Coronary artery (tissue), 2 donors: ENCODE data around the gene GGTA1.

Experiments
- DNase-seq: peaks from one replicate; pipeline ENCODE4 v3.0.0-alpha.2; 2017; ENCODE audit warnings: low spot score
- H3K27ac ChIP-seq, 2 donors: fragments of 200-600 bp; sonication (generic); one replicate each; pipeline ENCODE4 v1.5.1; 2016 to 2019
- H3K4me3 ChIP-seq: fragments of 200-600 bp; sonication (generic); 2 replicates; pipeline ENCODE4 v1.5.1; 2016; ENCODE audit warnings: mild to moderate bottlenecking, moderate library complexity
- TF ChIP-seq, protein P1 (sequence below): fragments of 200-600 bp; sonication (generic); IDR thresholded peaks from one replicate; pipeline ENCODE4 v1.5.1; 2019; ENCODE audit warnings: antibody characterized with exemption

GGTA1 gene

DNA sequence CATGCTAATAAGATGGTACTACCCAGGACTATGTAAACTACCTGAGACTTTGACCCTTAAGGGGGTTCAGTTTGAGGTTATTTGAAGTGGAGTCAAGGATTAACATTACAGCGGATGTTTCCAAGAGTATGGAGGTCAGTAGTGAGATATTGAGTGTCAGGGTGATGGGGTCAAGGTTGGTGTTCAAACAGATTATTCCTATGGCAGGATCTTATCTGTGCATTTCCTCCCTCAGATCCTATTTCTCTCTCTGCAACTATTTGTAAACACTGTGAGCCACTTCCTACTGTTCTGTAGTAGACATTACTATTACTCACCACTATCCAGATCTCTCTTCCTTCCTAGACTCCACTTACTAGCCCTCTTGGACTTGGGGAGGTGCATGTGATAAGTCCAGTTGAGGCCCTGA, 75.6 kb downstream of the GGTA1 start:
- H3K27ac ChIP-seq: no peak overlapping the region
- TF ChIP-seq, protein P1, sequence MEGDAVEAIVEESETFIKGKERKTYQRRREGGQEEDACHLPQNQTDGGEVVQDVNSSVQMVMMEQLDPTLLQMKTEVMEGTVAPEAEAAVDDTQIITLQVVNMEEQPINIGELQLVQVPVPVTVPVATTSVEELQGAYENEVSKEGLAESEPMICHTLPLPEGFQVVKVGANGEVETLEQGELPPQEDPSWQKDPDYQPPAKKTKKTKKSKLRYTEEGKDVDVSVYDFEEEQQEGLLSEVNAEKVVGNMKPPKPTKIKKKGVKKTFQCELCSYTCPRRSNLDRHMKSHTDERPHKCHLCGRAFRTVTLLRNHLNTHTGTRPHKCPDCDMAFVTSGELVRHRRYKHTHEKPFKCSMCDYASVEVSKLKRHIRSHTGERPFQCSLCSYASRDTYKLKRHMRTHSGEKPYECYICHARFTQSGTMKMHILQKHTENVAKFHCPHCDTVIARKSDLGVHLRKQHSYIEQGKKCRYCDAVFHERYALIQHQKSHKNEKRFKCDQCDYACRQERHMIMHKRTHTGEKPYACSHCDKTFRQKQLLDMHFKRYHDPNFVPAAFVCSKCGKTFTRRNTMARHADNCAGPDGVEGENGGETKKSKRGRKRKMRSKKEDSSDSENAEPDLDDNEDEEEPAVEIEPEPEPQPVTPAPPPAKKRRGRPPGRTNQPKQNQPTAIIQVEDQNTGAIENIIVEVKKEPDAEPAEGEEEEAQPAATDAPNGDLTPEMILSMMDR: no peak
- no peak for DNase-seq
- no peak overlapping the region for H3K4me3 ChIP-seq

DNA sequence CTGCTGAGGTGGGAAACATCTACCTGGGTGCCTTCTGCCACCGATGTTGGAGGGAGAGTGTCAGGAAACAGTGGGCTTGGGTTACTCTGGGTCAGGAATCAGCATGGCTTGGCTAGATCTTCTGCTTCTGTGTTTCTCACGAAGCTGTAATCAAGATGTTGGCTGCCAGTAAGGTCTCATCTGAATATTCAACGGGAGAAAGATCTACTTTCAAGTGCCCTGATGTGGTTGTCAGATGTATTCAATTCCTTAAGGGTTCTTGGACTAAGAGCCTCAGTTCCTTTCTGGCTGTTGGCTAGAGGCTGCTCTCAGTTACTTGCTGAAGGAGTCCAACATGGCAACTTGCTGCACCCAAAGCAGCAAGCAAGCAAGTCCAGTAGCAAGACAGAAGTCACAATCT, 87.7 kb downstream of the GGTA1 start:
- DNase-seq: no peak
- Histone ChIP-seq H3K27ac (no peak overlapping the region), H3K4me3 (no peak overlapping the region)
- TF ChIP-seq, protein P1: no peak

DNA sequence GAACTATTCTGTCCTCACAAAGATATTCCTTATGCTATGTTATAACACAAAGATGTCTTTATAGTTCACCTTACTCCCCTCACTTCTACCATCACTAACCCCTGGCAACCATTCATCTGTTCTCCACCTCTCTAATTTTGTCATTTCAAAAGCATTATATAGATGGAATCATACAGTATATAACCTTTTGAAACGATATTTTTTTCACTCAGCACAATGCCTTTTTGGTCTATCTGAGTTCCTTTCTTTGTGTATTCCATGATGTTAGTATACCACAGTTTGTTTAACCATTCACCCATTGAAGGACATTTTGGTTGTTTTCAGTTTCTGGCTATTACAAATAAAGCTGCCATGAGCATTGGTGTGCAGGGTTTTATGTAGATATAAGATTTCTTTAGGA, 93.7 kb downstream of the GGTA1 start:
- no peak for DNase-seq
- no peak overlapping the region for H3K4me3 ChIP-seq
- TF ChIP-seq, protein P1: no peak
- H3K27ac ChIP-seq: no peak overlapping the region
